GM21619 (cell line): ENCODE data around the gene VEGFA.

ENCODE experiments used
- ATAC-seq: cut with Tn5 transposase; IDR thresholded peaks from one replicate; pipeline ENCODE4 v1.9.1; 2021; ENCODE audit not compliant: unreplicated experiment

VEGFA gene

GRCh38 chr6:43820486-43820885 is 50.5 kb downstream of the VEGFA start:
- no peak for ATAC-seq

DNA sequence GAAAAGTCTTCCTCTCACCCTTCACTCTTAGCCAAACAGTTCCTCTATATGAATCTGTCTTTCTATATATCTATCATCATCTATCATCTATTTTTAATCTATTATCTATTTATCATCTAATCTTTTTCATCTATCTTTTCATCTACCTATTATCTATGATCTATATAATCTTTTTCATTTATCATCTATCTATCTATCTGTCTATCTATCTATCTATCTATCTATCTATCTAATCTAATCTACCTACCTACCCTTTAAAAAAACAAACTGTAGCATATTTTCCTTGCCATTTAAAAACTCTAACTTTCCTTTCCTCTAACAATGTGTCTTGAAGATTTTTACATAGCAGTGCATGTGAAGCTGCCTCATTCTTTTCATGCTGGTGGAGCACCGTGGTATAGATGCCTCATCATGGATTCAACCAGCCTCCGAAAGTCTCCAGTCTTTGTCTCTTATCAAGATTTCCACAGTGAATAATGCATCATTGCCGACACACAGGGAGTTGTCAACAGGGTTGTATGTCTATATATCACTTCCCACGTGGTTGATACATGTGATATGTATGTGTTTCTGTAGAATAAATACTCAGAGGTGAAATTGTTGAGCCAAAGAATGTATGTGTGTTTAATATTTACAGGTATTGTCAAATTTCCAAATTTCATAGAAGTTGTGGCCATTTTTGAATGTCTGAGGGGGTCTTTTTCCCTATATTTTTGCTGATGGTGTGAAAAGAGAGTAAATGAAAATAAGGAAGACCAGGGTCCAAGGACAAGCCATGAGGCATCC is 51.3 kb downstream of the VEGFA start:
- no peak for ATAC-seq

DNA sequence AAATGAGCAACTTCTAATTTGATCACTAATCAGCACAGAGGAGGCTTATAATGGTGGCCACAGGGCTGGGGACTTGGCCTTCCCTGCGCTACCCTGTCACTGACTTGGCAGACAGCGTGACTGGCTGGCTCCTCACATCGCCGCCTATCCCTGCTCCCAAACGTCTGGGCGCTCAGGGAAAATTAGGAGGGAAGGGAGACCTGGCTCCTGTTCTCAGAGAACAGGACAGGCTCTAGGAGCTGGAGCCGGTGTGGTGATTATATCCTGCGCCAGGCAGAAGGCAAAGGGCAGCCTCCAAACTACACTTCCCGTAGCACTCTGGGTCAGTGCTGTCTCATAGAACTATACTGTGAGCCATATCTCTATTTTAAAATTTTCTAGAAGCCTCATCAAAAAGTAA is 53.4 kb downstream of the VEGFA start:
- no peak for ATAC-seq

DNA sequence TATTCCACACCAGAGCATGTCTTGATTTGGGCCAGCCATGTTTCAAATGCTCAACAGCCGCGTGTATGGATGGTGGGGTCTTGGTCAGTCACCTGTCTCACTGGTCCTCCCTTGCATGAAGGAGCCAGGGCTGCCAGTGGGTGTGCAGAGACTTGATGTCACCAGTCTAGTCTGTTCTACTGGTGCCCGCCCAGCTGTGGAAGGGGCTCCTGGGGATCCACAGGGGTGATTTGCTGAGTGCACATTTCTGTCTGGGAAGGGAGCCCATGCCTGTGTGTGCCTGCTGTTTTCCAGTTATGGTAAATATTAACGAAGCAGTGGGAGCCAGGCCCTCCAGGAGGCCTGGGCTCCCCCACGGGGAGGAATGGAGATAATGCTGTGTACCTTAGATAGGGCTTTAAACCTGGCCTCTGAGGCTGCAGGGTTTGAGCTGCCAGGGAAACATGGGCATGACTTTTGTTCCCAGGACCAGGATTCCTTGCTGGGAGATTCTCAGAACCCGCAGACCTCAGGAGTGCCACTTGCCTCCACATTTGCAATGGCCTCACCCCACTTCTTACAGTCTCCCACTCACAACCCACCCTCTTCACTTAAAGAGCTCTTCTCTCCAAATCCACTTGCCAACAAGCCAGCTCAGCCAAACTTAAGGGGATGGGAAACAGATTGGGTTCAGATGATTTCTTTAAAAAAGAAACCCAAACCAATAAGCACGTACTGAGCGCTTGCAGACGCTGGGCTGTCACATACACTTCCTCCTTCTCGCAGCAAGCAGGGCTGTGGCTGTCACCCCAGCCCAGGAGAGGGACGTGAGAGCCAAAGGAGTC is 54.1 kb downstream of the VEGFA start:
- ATAC-seq: no peak

GRCh38 chr6:43824703-43825064 is 54.7 kb downstream of the VEGFA start:
- no peak for ATAC-seq

GRCh38 chr6:43825187-43826115 is 55.4 kb downstream of the VEGFA start:
- no peak for ATAC-seq

GRCh38 chr6:43826730-43827129 is 56.7 kb downstream of the VEGFA start:
- ATAC-seq: no peak

DNA sequence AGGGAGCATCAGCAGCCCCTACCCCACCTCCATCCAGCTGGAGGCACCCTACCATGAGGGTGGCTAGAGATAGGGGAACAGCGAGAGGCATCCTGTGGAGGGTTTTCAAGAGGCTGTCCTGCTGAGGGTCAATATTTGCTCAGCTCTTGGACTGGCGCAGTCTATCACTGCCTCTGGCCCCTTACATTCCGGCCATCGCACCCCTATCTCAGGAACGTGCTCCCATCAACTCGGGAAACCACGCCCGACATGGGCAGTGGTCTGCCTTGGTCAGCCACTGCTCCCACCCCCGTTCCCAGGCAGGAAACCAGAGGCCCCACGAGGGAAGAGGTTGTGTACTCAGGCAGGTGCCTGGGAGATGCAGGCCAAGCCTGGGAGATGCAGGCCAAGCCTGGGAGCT is 57.9 kb downstream of the VEGFA start:
- no peak for ATAC-seq

GRCh38 chr6:43828711-43829110 is 58.7 kb downstream of the VEGFA start:
- no peak for ATAC-seq

- ATAC-seq: no peak
Measured at GRCh38 chr6:43829470-43829869, 59.5 kb downstream of the VEGFA start.

DNA sequence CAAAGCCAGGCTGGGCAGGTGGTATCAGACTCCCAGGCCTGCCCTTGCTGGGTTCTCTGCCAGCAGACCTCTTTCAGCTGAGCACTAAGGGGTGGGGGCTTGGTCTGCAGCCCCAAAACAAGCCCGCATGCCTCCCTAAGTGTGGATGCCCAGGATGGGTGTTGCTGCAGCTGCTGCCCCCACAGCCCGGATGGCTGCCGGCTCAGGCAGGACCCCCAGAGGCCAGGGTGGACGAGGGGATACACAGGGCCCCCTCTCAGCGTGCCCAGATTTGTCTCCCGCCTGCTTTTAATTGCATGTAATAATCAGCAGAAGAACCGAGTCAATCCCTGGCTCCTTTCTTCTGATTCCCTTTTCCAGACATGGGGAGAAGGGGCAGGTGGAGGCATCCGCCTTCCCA is 60.8 kb downstream of the VEGFA start:
- no peak for ATAC-seq

DNA sequence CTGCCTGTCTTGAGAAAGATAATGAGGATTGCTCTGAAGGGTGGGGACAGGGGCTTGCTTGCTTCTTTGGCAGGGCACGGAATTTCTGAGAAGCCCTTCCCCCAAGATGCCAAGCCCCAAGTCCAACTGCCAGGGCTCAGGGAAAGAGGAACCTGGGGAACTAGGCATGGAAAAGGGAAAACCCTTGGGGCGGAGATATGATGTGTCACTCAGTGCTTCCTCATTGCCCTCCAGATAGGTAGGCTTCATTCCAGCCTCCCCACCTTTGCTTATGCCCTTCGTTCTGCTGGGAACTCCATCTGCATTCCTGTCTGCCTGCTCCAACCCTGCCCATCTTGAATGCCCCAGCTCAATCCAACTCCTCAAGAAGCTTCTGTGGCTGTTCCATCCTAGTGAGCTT is 61.2 kb downstream of the VEGFA start:
- ATAC-seq: no peak

GRCh38 chr6:43833223-43833995 is 63.4 kb downstream of the VEGFA start:
- no peak for ATAC-seq

DNA sequence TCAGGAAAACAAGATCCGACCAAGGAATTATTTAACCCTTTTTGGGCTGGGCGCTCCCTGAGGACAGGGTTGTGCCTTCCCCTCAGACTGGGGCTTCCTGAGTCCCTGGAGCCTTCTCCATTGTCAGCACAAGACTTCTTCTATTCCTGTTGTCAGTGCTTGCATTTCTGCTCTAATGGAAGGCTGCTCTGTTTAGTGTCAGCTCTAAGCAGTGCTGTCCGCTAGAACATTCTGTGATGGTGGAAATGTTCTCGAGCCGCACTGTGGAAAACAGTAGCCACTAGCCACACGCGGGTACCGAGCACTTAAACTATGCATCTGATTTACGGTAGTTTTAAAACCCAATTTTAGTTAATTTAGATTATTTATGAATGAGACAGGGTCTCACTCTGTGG is 64.0 kb downstream of the VEGFA start:
- ATAC-seq: no peak

GRCh38 chr6:43834528-43835155 is 64.6 kb downstream of the VEGFA start:
- ATAC-seq: no peak

DNA sequence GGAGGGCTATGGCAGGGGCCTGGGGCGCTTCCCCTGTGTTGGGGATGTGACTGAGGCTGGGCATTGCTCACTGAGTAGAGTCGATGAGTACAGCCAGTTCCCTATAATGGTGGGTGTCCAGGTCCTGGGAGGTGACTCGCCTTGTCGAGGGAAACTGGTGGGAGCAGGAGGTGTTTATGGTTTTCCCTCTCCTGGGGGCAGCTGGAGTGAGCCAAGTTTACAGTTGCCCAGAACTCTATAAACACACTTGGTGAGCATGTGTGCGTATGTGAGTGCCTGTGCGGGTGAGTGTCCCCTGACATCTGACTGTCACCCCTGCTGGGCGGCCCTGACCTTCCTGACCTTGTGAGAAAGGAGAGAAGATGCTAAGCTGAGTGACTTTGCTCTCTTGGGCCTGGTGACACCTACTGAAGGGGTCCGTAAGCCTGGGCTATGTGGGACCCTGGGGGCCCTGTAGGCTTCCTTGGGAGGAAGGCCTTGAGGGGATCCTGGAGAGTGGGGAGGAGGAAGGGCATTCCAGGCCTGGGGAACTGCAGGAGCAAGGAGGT is 65.9 kb downstream of the VEGFA start:
- no peak for ATAC-seq
